Stimulated activated CD4-positive, alpha-beta T cell treated with anti-CD3 and anti-CD28 coated beads, Interleukin-15, amount 100 ng/mL, for 24 hours (primary cell): ENCODE measurements around the gene BCL11B.

ENCODE experiments used
- DNase-seq: peaks from one replicate; pipeline ENCODE4 v3.0.0-alpha.2; 2020

BCL11B gene

GRCh38 chr14:99271951-99272631 is at the start of gene BCL11B:
BCL11B (minus strand) TSS chr14:99272197; CDS start chr14:99271218, 979 bp downstream.
- peak; percentile 92 for DNase-seq

GRCh38 chr14:99321236-99321925 is 49.4 kb upstream of the BCL11B start:
- no peak for DNase-seq

- no peak for DNase-seq
Observed at GRCh38 chr14:99320621-99321235, 48.7 kb upstream of the BCL11B start.

DNA sequence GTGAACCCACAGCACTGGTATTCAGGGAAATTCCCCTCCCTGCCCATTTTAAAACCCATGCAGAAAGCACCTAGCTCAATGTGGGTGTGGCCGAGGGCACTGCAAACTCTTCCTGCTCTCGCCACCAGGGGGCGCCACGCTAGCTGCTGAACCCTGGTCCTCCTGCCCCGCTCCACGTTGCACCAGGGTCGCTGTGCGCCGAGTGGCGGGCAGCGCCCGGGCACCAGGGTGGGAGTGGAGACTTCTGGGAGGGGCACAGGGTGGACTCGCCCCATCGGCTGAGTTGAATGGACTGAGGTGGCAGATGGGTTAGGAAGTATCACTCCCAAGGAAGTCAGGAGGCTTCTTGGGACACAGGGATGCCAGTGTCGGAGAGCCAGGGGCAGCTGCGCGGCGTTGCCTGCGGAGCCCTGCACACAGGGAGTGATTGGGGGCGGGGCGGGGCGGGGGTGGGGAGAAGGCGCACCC is 48.1 kb upstream of the BCL11B start:
- DNase-seq, result peak; percentile 85

- DNase-seq, result no peak
Observed at GRCh38 chr14:99318959-99319295, 46.9 kb upstream of the BCL11B start.

- DNase-seq, result no peak
Observed at GRCh38 chr14:99318091-99318958, 46.3 kb upstream of the BCL11B start.

DNA sequence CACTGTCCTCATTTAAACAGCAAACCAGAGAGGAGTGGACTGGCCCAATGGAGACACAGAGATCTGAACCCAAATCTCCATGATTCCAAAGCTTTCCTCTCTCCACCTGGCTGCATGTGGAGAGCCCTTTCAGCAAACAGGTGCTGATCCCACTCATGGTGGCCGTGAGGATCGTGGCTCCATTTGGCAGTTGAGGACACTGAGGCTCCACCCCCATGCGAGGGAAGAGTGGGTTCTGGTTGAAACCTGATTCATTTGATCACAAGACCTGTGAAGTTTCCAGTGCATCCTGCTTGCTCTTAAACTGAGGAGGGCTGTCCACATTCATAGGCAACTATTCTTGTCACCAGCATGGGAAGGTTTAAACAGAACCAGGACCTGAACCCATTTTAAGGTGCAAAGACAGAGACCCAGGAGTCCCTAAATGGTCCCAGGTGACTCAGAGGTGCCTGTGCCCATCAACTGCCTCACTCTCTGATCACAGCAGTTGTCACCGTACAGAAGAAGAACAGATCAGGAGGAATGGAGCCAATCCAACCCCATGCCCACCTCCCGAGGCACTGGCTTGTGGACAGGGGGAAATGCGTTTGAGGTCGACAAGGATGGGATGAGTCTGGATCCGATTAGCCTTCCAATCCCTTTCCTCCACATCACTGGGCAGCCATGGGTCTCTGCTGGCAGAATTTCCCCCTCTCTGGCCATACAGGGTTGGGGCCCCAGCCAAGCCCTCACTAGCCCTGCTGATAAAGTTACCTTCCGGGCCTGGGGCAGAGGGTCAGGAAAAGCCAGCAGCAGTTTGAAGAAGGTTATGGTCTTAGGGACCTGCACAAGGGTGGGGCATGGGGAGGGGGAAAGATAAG is 45.5 kb upstream of the BCL11B start:
- DNase-seq, result no peak

DNA sequence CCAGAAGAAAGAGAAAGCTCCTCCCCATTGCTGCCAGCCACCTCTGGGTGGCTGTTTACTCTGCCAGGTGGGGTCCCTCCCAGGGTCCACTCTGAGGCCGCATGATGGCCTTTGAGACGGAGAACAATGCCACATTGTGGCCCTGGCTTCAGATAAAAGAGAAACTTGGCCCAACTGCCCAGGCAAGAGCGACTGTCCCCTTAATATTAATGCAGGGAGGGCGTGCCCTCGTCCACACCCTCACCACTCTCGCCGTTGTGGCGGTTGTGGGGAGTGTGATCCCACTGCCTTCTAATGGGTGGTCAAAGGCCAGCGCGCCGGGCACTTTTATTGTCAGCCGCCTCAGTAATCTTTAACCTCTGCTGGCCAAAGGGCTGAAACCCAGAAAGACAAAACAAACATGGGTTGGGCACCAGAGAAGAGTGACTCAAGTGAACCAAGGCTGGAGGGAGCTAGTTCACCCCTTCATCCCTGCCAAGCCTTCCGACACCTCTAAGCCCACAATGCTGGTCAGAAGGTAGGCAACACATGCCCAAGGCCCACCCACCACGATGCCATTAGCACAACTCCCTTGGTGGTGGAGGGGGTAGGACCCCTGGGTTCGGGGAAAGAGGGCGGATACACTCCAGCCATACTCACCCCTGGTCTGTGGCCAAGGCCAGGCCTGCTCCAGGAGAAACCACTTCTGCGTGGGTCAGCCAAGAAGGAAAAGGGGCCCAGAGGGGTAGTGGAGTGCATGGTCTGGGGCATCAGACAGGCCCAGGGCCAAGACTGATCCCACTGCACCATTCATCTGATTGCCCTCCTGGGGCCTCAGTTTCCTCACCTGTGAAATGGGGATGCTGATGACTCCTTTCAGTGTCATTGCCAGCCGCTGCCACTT is 44.5 kb upstream of the BCL11B start:
- DNase-seq, result no peak

DNA sequence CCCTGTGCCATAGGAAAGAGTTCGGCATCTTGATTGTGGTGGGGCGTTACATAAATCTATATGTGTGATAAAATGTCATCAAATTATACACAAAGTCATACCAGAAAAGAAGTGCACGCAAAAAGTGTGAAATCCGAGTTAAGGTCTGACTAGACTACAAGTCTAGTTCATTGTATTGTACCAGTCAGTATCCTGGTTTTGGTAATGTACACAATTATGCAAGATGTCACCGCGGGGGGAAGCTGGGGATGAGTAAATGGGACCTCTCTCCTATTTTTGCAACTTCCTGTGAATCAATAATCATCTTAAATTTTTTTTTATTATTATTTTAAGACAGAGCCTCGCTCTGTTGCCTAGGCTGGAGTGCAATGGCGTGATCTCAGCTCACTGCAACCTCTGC is 43.2 kb upstream of the BCL11B start:
- no peak for DNase-seq

DNA sequence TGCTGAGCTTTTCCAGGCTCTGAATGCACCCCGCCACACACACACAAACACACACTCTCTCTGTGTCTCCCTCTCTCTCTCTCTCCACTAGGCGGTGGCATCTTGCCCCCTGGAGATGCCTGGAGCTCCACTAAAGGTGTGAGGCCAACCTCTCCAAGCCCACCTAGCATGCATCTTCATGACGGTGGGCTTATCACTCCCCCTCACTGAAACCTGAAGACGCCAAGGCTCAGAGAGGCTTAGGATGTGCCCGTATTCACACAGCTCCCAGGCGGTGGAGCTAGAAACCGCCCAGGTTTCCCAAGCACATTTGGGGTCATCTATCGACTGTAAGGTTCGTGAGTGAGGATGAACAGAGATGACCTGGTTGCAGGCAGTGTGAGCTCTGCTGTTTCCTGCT is 42.6 kb upstream of the BCL11B start:
- no peak for DNase-seq

DNA sequence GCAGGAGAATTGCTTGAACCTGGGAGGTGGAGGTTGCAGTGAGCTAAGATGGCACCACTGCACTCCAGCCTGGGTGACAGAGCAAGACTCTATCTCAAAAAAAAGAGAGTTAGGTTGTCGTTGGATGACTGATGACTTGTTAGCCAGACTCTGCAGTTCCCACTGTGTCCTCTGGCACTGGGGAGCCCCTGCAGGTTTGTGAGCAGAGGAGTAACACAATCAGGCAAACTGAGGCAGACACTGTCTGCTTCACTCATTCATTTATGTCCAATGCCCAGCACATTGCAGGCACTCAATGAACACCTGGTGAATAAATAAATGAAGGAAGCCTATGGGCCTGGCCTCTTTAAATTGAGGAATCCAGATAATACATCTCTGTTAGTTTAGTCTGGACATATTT is 41.2 kb upstream of the BCL11B start:
- DNase-seq, result no peak

DNA sequence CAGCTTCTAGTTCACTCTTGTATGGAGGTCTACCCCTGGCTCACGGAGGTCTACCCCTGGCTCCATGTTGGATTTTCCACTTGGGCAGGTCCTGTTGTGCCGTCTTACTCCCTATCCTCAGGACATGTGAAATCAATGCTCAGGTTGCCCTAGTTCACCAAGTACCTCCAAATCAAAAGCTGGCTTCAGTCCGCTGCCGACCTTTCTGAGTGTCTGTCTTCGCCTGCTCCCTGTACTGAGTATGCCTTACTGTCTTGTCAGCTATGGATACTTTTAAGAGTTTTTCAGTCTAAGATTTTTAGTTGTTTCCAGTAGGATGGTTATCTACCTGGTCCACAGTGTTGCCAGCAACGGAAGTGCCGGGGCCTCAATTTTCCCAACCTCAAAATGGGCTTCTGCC is 40.1 kb upstream of the BCL11B start:
- DNase-seq, result no peak

- no peak for DNase-seq
Observed at GRCh38 chr14:99309220-99309766, 37.3 kb upstream of the BCL11B start.

GRCh38 chr14:99304208-99304607 is 32.2 kb upstream of the BCL11B start:
- DNase-seq, result no peak

DNA sequence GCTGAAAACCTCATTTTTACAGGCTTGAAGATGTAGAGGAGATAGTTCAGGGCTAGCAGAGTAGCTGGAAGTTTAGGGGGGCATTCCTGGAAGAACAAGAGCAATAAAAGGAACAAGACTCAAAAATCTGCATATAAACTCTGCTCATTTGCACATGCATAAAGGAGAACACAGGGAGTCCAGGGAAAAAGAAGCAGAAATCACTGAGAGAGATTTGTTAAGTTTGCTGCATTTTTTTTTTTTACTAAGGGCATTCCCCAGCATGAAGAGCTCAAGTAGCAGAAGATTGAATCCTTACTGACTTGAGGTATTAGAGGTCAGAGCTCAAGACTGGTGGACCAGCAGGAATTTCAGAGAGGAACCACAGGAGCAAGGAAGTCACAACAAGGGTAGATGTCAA is 28.2 kb upstream of the BCL11B start:
- DNase-seq, result no peak

DNA sequence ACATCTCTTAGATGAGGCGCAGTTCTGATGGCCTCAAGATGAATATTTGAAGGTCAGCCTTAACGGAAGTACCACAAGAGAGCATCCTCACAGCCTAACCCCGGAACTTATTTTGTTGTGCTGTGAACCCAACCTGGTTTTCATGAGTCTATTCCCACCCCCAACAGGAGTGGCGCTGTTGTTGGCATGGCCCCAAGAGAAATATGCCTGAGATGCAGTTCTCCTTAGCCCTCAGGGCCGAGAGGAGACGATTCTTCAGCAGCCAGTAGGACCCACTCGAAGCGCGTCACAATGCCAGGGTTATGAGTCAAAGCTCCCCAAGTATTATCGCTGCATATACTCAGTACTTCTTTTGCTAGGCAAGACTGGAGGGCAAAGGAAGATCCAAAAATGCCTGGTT is 24.5 kb upstream of the BCL11B start:
- DNase-seq, result no peak

DNA sequence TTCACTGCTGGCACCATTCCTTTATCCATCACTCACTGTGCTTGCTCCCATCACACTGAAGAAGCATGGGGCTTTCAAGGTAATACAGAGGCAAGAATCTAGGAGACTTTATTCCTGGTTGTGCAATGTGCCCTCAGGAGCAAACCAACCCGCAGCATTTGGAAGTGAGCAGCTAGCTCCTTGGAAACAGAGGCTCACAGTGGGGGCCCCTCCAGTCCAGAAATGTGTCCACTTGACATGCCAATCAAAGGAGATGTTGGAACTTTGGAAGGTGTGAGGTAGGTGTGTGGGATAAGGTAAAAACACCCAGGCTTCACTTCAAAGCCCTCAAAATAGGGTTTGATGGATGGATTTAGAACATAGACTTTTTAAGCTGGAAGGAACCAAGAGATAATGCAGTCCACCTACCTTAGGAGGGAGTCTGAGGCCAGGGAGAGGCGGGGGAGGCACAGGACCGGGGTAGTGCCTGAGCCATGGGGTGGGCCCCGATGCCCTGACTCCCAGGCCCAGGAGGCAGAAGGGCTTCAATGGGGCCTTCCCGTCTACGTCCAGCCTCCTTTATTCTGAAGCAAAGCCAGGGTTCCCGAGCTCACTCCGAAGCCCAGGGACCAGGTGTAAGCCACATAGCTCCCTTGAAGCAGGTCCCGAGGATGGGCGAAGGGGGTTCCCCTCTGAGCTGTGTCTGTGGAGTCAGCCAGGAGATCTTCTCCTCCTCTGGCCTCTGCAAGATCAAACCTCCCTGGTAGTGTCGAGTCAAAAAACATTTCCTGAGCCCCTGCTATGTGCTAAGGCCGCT is 17.6 kb upstream of the BCL11B start:
- no peak for DNase-seq

- DNase-seq, result no peak
Observed at GRCh38 chr14:99288948-99289347, 17.0 kb upstream of the BCL11B start.

GRCh38 chr14:99287269-99287942 is 15.4 kb upstream of the BCL11B start:
- DNase-seq, result no peak
